HCT116 (cell line): ENCODE data around the gene TPGS1. TPM values are rescaled to one million over a fixed set of nuclear protein-coding genes. Genes with fewer than 3 reads are reported as not detected.

Experiments used
- ATAC-seq: fragments of 200-7000 bp; cut with Tn5 transposase; 2 replicates; pipeline ENCODE4 v1.9.1; 2020; ENCODE audit warnings: mild to moderate bottlenecking, moderate library complexity
- BruUV-seq: library from RNA; stranded (reverse); fragments of 400-500 nt; replicated peaks from 2 replicates; lab custom pipeline; 2021; lab: Mats Ljungman, UMichigan
- CTCF ChIA-PET: fragments of 300-600 bp; sonication (Branson Sonifier 250); formaldehyde crosslinking; loops from one replicate; lab custom pipeline; 2021; ENCODE audit warnings: antibody characterized with exemption; lab: Charles Lee
- POLR2A ChIA-PET: fragments of 300-600, 350-600 bp; sonication (Branson Sonifier 250); formaldehyde crosslinking; loops from one replicate; lab custom pipeline; 2021; ENCODE audit warnings: antibody characterized with exemption; lab: Charles Lee
- RAD21 ChIA-PET, 2 experiments: fragments of 300-600 bp; sonication (Branson Sonifier 250); formaldehyde crosslinking; loops; one replicate each; lab custom pipeline; 2023; ENCODE audit warnings: low total read pairs in 2 of 2; ENCODE audit not compliant: uncharacterized antibody in 2 of 2, unreplicated experiment in 2 of 2, low non-redundant PET in 1 of 2; lab: Charles Lee
- DNase-seq: peaks from one replicate; pipeline ENCODE4 v3.0.0-alpha.2; 2010; ENCODE audit warnings: low read depth, low spot score
- H2AFZ ChIP-seq: fragments of 200-600 bp; shearing (Covaris generic), sonication (generic); 2 replicates; pipeline ENCODE4 v1.6.1; 2017; ENCODE audit warnings: low read depth, mixed run types, mixed read lengths, antibody characterized with exemption, low read length; ENCODE audit not compliant: poor library complexity, severe bottlenecking
- H3K27ac ChIP-seq: 2 replicates; pipeline ENCODE4 v1.5.1; 2012; ENCODE audit warnings: low read depth, low read length
- H3K27me3 ChIP-seq: fragments of 200-600 bp; sonication (generic); 2 replicates; pipeline ENCODE4 v1.6.1; 2016; ENCODE audit warnings: mixed run types, low read length, mixed read lengths; ENCODE audit not compliant: insufficient read depth
- H3K36me3 ChIP-seq, 2 experiments: fragments of 200-500 bp in 1 of 2; fragments of 200-600 bp in 1 of 2; sonication (Bioruptor generic) in 1 of 2; sonication (generic) in 1 of 2; 2 replicates each; pipeline versions ENCODE4 v1.5.1 to v1.6.1; 2014 to 2016; ENCODE audit warnings: low read length in 2 of 2, inconsistent platforms in 1 of 2, mixed read lengths in 1 of 2, mixed run types in 1 of 2; ENCODE audit not compliant: insufficient read depth in 2 of 2, control insufficient read depth in 1 of 2
- H3K4me1 ChIP-seq, 2 experiments: fragments of 200-600 bp in 1 of 2; sonication (generic) in 1 of 2; 2 replicates each; pipeline versions ENCODE4 v1.5.1 to v1.6.1; 2012 to 2017; ENCODE audit warnings: low read length in 2 of 2, inconsistent platforms in 1 of 2, mild to moderate bottlenecking in 1 of 2, mixed read lengths in 1 of 2, mixed run types in 1 of 2, moderate library complexity in 1 of 2; ENCODE audit not compliant: insufficient read depth in 2 of 2, control insufficient read depth in 1 of 2
- H3K4me2 ChIP-seq: fragments of 200-600 bp; sonication (generic); 2 replicates; pipeline ENCODE4 v1.6.1; 2017; ENCODE audit warnings: mixed run types, low read length, mixed read lengths
- H3K4me3 ChIP-seq, 2 experiments: fragments of 200-600 bp in 1 of 2; sonication (generic) in 1 of 2; replicated peaks in 1 of 2; 2 replicates each; pipeline ENCODE4 v1.5.1; 2011 to 2016; ENCODE audit warnings: low read length in 2 of 2, control low read depth in 1 of 2, low read depth in 1 of 2, mild to moderate bottlenecking in 1 of 2, mixed read lengths in 1 of 2, mixed run types in 1 of 2
- H3K79me2 ChIP-seq: fragments of 200-600 bp; sonication (generic); 2 replicates; pipeline ENCODE4 v1.6.1; 2017; ENCODE audit warnings: mild to moderate bottlenecking, mixed run types, low read length, moderate library complexity, mixed read lengths; ENCODE audit not compliant: insufficient read depth
- H3K9ac ChIP-seq: fragments of 200-600 bp; sonication (generic); 2 replicates; pipeline ENCODE4 v1.6.1; 2016; ENCODE audit warnings: low read length, mixed read lengths
- H3K9me2 ChIP-seq: fragments of 200-600 bp; sonication (generic), shearing (Covaris generic); 2 replicates; pipeline ENCODE4 v1.6.1; 2017; ENCODE audit warnings: mixed run types, mild to moderate bottlenecking, moderate library complexity; ENCODE audit not compliant: insufficient read depth
- H3K9me3 ChIP-seq, 2 experiments: fragments of 200-500 bp in 1 of 2; fragments of 200-600 bp in 1 of 2; sonication (Bioruptor generic) in 1 of 2; sonication (generic) in 1 of 2; 2 replicates each; pipeline ENCODE4 v1.6.1; 2014 to 2017; ENCODE audit warnings: low read length in 2 of 2, mixed read lengths in 2 of 2, inconsistent platforms in 1 of 2, low read depth in 1 of 2, mild to moderate bottlenecking in 1 of 2, mixed run types in 1 of 2, moderate library complexity in 1 of 2; ENCODE audit not compliant: control insufficient read depth in 1 of 2, insufficient read depth in 1 of 2
- H4K20me1 ChIP-seq: fragments of 200-600 bp; sonication (generic), shearing (Covaris generic); 2 replicates; pipeline ENCODE4 v1.6.1; 2017; ENCODE audit warnings: mixed run types, mild to moderate bottlenecking, moderate library complexity; ENCODE audit not compliant: insufficient read depth
- CTCF ChIP-seq, 3 experiments: fragments of 200-600 bp in 1 of 3; sonication (generic) in 1 of 3; IDR thresholded peaks in 2 of 3; conservative IDR thresholded peaks in 1 of 3; 2 replicates each; pipeline ENCODE4 v1.5.1; 2012 to 2017; ENCODE audit warnings: low read depth in 2 of 3, low read length in 2 of 3, antibody characterized with exemption in 1 of 3, borderline replicate concordance in 1 of 3, control low read depth in 1 of 3, mild to moderate bottlenecking in 1 of 3, mixed read lengths in 1 of 3, mixed run types in 1 of 3, moderate library complexity in 1 of 3; ENCODE audit not compliant: insufficient read depth in 1 of 3
- ELF1 ChIP-seq: IDR thresholded peaks from 2 replicates; pipeline ENCODE4 v1.6.1; 2012; ENCODE audit warnings: low read depth, borderline replicate concordance
- POLR2AphosphoS5 ChIP-seq: IDR thresholded peaks from 2 replicates; pipeline ENCODE4 v1.6.1; 2011; ENCODE audit warnings: mild to moderate bottlenecking, low read depth, low read length, moderate library complexity
- REST ChIP-seq: IDR thresholded peaks from 2 replicates; pipeline ENCODE4 v1.6.1; 2012; ENCODE audit warnings: low read depth
- TCF7L2 ChIP-seq: IDR thresholded peaks from 2 replicates; pipeline ENCODE4 v1.7.0; 2011; ENCODE audit warnings: borderline replicate concordance, inconsistent platforms; ENCODE audit not compliant: insufficient read depth, insufficient read length; ENCODE audit errors: extremely low read depth
- intact Hi-C: fragments of 100-400 bp; cut with micrococcal nuclease; formaldehyde crosslinking; loops from 2 replicates; pipeline ENCODE4 v1.10.0; 2022
- total RNA-seq: library from RNA; stranded (reverse); gene quantifications from one replicate; pipeline ENCODE4 v1.2.1, GENCODE V29; 2021; ENCODE audit not compliant: unreplicated experiment

TPGS1 gene
- total RNA-seq, 1 experiment from 2014 or later, result 19.1 TPM

- TF ChIP-seq REST, result no peak
These were observed 46.2 kb upstream of the TPGS1 start, which contains the start of gene SHC2 (continued) for GRCh38 chr19:460877-461720.

- peak overlapping the region; percentile 75 for H3K4me2 ChIP-seq
- ChIA-PET CTCF (interaction anchor here (1.4 kb wide), 1 partner anchor 10 kb away, joined by 3 read pairs; no protein-coding TSS in a partner anchor), RAD21 (no interaction called here), POLR2A (interaction anchor here (0.7 kb wide), 1 partner anchor 337 kb away, joined by 5 read pairs; no protein-coding TSS in a partner anchor)
- no peak overlapping the region for H2AFZ ChIP-seq
- H3K9ac ChIP-seq, result no peak overlapping the region
- H3K4me1 ChIP-seq, result peaks cover 7 to 24% of the 10 kb centered on the region in 2 experiments; a peak in 3 of 4 replicates
- ATAC-seq, result peak; percentile 69
- BruUV-seq, result no TSS peak
- peak overlapping the region; percentile 31 to 40; a peak in 3 of 4 replicates for H3K4me3 ChIP-seq
- no peaks in the 10 kb centered on the region for H3K9me3 ChIP-seq
- no peaks in the 10 kb centered on the region for H3K27me3 ChIP-seq
- intact Hi-C loops, result no loop called here
- H3K9me2 ChIP-seq, result no peaks in the 10 kb centered on the region
- no peaks in the 10 kb centered on the region for H3K79me2 ChIP-seq
- TF ChIP-seq TCF7L2, result peak; percentile 92
- TF ChIP-seq CTCF (IDR thresholded peaks at IDR 0.05 in 2 of 3, conservative IDR thresholded peaks at IDR 0.05 in 1 of 3; ENCODE audit: borderline replicate concordance in 1 of 3, insufficient read depth in 1 of 3, low read depth in 2 of 3, low read length in 2 of 3), result no peak
- no peak for TF ChIP-seq ELF1
- peak; percentile 27; the same call in 1 of the 2 replicates for TF ChIP-seq POLR2AphosphoS5
- peak overlapping the region; percentile 29; the same call in 1 of the 2 replicates for H3K27ac ChIP-seq
- H4K20me1 ChIP-seq, result no peaks in the 10 kb centered on the region
- DNase-seq, result no peak
- no peaks in the 10 kb centered on the region for H3K36me3 ChIP-seq
These were observed 45.4 kb upstream of the TPGS1 start for GRCh38 chr19:461721-462551.
